Measurements from ENCODE around the gene RPL10. TPM values are rescaled to one million over a fixed set of nuclear protein-coding genes. Genes with fewer than 3 reads are reported as not detected.

RPL10 gene
- total and polyA plus RNA-seq, 2 of the 13 experiments (the other 11 are each of a cell fraction or from before 2014, with no cell fraction given), result 2,381 to 4,713 TPM

GRCh38 chrX:154409222-154409871 lies 11.2 kb downstream of the RPL10 start, which contains the start of gene DNASE1L1 (continued):
- TF ChIP-seq ZFX (CRISPR knock-in tag; IDR thresholded peaks at IDR 0.05; ENCODE audit: low read depth) (peak; percentile 64; the same call in 1 of the 2 replicates), HNRNPUL1 (IDR thresholded peaks at IDR 0.05; ENCODE audit: low read depth, low read length) (no peak), U2AF2 (IDR thresholded peaks at IDR 0.05; ENCODE audit: low read depth, low read length) (no peak), RBM22 (optimal IDR thresholded peaks at IDR 0.05; ENCODE audit: low read length) (no peak), MAFK (conservative IDR thresholded peaks at IDR 0.05 in 1 of 2, IDR thresholded peaks at IDR 0.05 in 1 of 2; ENCODE audit: low read length in 2 of 2) (no peak), MEF2D (CRISPR knock-in tag; IDR thresholded peaks at IDR 0.05) (no peak), TAF15 (IDR thresholded peaks at IDR 0.05; ENCODE audit: low read depth, low read length, poor library complexity, severe bottlenecking) (no peak), ZNF33A (CRISPR knock-in tag; IDR thresholded peaks at IDR 0.05; ENCODE audit: borderline replicate concordance) (no peak), RORA (CRISPR knock-in tag; IDR thresholded peaks at IDR 0.05) (no peak), FOXJ3 (CRISPR knock-in tag; IDR thresholded peaks at IDR 0.05; ENCODE audit: borderline replicate concordance) (no peak), FOSL1 (CRISPR knock-in tag; IDR thresholded peaks at IDR 0.05; ENCODE audit: borderline replicate concordance) (peak; percentile 57; the same call in 1 of the 2 replicates), ZBTB26 (CRISPR knock-in tag; IDR thresholded peaks at IDR 0.05; ENCODE audit: borderline replicate concordance) (no peak), NBN (conservative IDR thresholded peaks at IDR 0.05) (no peak), ARID3A (IDR thresholded peaks at IDR 0.05; ENCODE audit: low read depth, low read length) (no peak), NFYB (CRISPR knock-in tag; IDR thresholded peaks at IDR 0.05) (no peak), XBP1 (CRISPR knock-in tag; IDR thresholded peaks at IDR 0.05) (no peak), BATF2 (CRISPR knock-in tag; IDR thresholded peaks at IDR 0.05) (no peak), CAMTA2 (CRISPR knock-in tag; IDR thresholded peaks at IDR 0.05; ENCODE audit: borderline replicate concordance) (no peak), ZNF570 (CRISPR knock-in tag; IDR thresholded peaks at IDR 0.05; ENCODE audit: borderline replicate concordance) (no peak), ZBTB7B (CRISPR knock-in tag; IDR thresholded peaks at IDR 0.05) (0 out of 2 replicates have a peak, but pooled peaks have one; percentile 33), THAP11 (CRISPR knock-in tag; IDR thresholded peaks at IDR 0.05) (no peak), MYC (CRISPR knock-in tag; IDR thresholded peaks at IDR 0.05; ENCODE audit: borderline replicate concordance) (peak; percentile 38; the same call in 1 of the 2 replicates), ZBTB7A (CRISPR knock-in tag; IDR thresholded peaks at IDR 0.05) (no peak), TFDP1 (CRISPR knock-in tag; IDR thresholded peaks at IDR 0.05; ENCODE audit: borderline replicate concordance) (no peak)
- TF ChIP-seq, protein P1, sequence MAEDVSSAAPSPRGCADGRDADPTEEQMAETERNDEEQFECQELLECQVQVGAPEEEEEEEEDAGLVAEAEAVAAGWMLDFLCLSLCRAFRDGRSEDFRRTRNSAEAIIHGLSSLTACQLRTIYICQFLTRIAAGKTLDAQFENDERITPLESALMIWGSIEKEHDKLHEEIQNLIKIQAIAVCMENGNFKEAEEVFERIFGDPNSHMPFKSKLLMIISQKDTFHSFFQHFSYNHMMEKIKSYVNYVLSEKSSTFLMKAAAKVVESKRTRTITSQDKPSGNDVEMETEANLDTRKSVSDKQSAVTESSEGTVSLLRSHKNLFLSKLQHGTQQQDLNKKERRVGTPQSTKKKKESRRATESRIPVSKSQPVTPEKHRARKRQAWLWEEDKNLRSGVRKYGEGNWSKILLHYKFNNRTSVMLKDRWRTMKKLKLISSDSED (CRISPR knock-in tag; IDR thresholded peaks at IDR 0.05), result no peak

All from HepG2 (cell line).